Measurements from ENCODE around the gene PC.

Gene PC

GRCh38 chr11:66877588-66878385 is 80.4 kb downstream of the PC start:
- DNase-seq (ENCODE audit: low spot score): no peak
- no peak for TF ChIP-seq CTCF (IDR thresholded peaks at IDR 0.05; ENCODE audit: extremely low read depth, missing control alignments)

- DNase-seq (ENCODE audit: low spot score): no peak
- no peak for TF ChIP-seq CTCF (IDR thresholded peaks at IDR 0.05; ENCODE audit: extremely low read depth, missing control alignments)
Observed at GRCh38 chr11:66875378-66875777, 82.8 kb downstream of the PC start.

- no peak for DNase-seq (ENCODE audit: low spot score)
- TF ChIP-seq CTCF (IDR thresholded peaks at IDR 0.05; ENCODE audit: extremely low read depth, missing control alignments): no peak
Observed at GRCh38 chr11:66874232-66874631, 84.0 kb downstream of the PC start.

GRCh38 chr11:66871521-66871901 is 86.7 kb downstream of the PC start:
- TF ChIP-seq CTCF (IDR thresholded peaks at IDR 0.05; ENCODE audit: extremely low read depth, missing control alignments): no peak
- DNase-seq (ENCODE audit: low spot score): no peak

- DNase-seq (ENCODE audit: low spot score): no peak
- no peak for TF ChIP-seq CTCF (IDR thresholded peaks at IDR 0.05; ENCODE audit: extremely low read depth, missing control alignments)
Observed at GRCh38 chr11:66870616-66871520, 87.3 kb downstream of the PC start.

GRCh38 chr11:66870131-66870530 is 88.1 kb downstream of the PC start:
- no peak for TF ChIP-seq CTCF (IDR thresholded peaks at IDR 0.05; ENCODE audit: extremely low read depth, missing control alignments)
- no peak for DNase-seq (ENCODE audit: low spot score)

GRCh38 chr11:66869567-66869870 is 88.7 kb downstream of the PC start:
- DNase-seq (ENCODE audit: low spot score): no peak
- no peak for TF ChIP-seq CTCF (IDR thresholded peaks at IDR 0.05; ENCODE audit: extremely low read depth, missing control alignments)

Data from GM20000 (cell line).